Coronary artery (tissue), 2 donors: Measurements from ENCODE around the gene FCN3.
A peak's percentile ranks its signal among the peaks of the same experiment; 100 is the strongest.

Experiments
- DNase-seq: peaks from one replicate; pipeline ENCODE4 v3.0.0-alpha.2; 2017; ENCODE audit warnings: low spot score
- H3K27ac ChIP-seq, 2 donors: fragments of 200-600 bp; sonication (generic); one replicate each; pipeline ENCODE4 v1.5.1; 2016 to 2019
- H3K4me3 ChIP-seq: fragments of 200-600 bp; sonication (generic); 2 replicates; pipeline ENCODE4 v1.5.1; 2016; ENCODE audit warnings: mild to moderate bottlenecking, moderate library complexity
- CTCF ChIP-seq: fragments of 200-600 bp; sonication (generic); IDR thresholded peaks from one replicate; pipeline ENCODE4 v1.5.1; 2019; ENCODE audit warnings: antibody characterized with exemption

FCN3 gene

GRCh38 chr1:27360159-27361043 lies 14.2 kb downstream of the FCN3 start:
- Histone ChIP-seq H3K4me3 (peak overlapping the region; percentile 37), H3K27ac (no peak overlapping the region)
- no peak for DNase-seq
- TF ChIP-seq CTCF: no peak

- Histone ChIP-seq H3K4me3 (no peak overlapping the region), H3K27ac (no peak overlapping the region)
- DNase-seq: no peak
Measured at GRCh38 chr1:27359822-27360158, 14.8 kb downstream of the FCN3 start.

GRCh38 chr1:27358928-27359313 lies 15.7 kb downstream of the FCN3 start:
- no peak for DNase-seq
- no peak for TF ChIP-seq CTCF
- Histone ChIP-seq H3K27ac (no peak overlapping the region), H3K4me3 (no peak overlapping the region)

More at GRCh38 chr1:27359822-27360158, 14.8 kb downstream of the FCN3 start:
- no peak for TF ChIP-seq CTCF

GRCh38 chr1:27358038-27358927 lies 16.3 kb downstream of the FCN3 start:
- no peak for DNase-seq
- Histone ChIP-seq H3K4me3 (no peak overlapping the region), H3K27ac (no peak overlapping the region)
- TF ChIP-seq CTCF: no peak

- peak; percentile 94 for TF ChIP-seq CTCF
- Histone ChIP-seq H3K27ac (peak overlapping the region in 1 of 2 donors; percentile 16), H3K4me3 (no peak overlapping the region)
- DNase-seq: no peak
Measured at GRCh38 chr1:27357281-27358037, 17.2 kb downstream of the FCN3 start.

- H3K27ac ChIP-seq: peak overlapping the region in 1 of 2 donors; percentile 16
- H3K4me3 ChIP-seq: no peak overlapping the region
- TF ChIP-seq CTCF: no peak
- DNase-seq: no peak
Measured at GRCh38 chr1:27356619-27357280, 17.9 kb downstream of the FCN3 start.
